ENCODE data around the gene TRAF3. TPM values are rescaled to one million over a fixed set of nuclear protein-coding genes. Genes with fewer than 3 reads are reported as not detected.

TRAF3 gene
- total and polyA plus RNA-seq, 4 donors = 2.1 to 12.0 (median 5.2) TPM

GRCh38 chr14:102870246-102870645 is 93.0 kb downstream of the TRAF3 start:
- no peak overlapping the region for H3K4me3 ChIP-seq (ENCODE audit: low read depth in 1 of 3, low read length in 3 of 3)
- no peak for DNase-seq (ENCODE audit: low spot score)
- H3K9me3 ChIP-seq (ENCODE audit: control insufficient read depth in 4 of 4, low read length in 3 of 4) = no peaks in the 10 kb centered on the region
- H3K9ac ChIP-seq (ENCODE audit: low read depth in 1 of 2, low read length in 2 of 2) = no peak overlapping the region
- no peaks in the 10 kb centered on the region for H3K36me3 ChIP-seq (ENCODE audit: control insufficient read depth in 4 of 4, insufficient read depth in 3 of 4, low read depth in 1 of 4, low read length in 3 of 4)
- H3K27me3 ChIP-seq (ENCODE audit: control insufficient read depth in 4 of 4, insufficient read depth in 4 of 4, low read length in 3 of 4) = no peaks in the 10 kb centered on the region
- H3K27ac ChIP-seq (ENCODE audit: low read depth in 1 of 2, low read length in 2 of 2) = no peak overlapping the region
- WGBS = 97% methylated on average over 21 of the region's 21 CpGs
- peaks cover 15 to 45% (median 37%) of the 10 kb centered on the region in 4 donors for H3K4me1 ChIP-seq (ENCODE audit: control insufficient read depth in 4 of 4, insufficient read depth in 4 of 4, low read length in 3 of 4)
- TF ChIP-seq GABPA (IDR thresholded peaks at IDR 0.05 in 1 of 2, conservative IDR thresholded peaks at IDR 0.05 in 1 of 2) = no peak
- no peak for TF ChIP-seq ATF3 (IDR thresholded peaks at IDR 0.05)
- no peak for TF ChIP-seq NR2F2 (IDR thresholded peaks at IDR 0.05)
- TF ChIP-seq RXRA (IDR thresholded peaks at IDR 0.05) = no peak
- no peak for TF ChIP-seq MAX (IDR thresholded peaks at IDR 0.05)
- TF ChIP-seq RAD21 (IDR thresholded peaks at IDR 0.05) = no peak
- no peak for TF ChIP-seq HNF4G (IDR thresholded peaks at IDR 0.05)
- TF ChIP-seq YY1 (IDR thresholded peaks at IDR 0.05) = no peak
- no peak for TF ChIP-seq CTCF (IDR thresholded peaks at IDR 0.05; ENCODE audit: low read depth, low read length, missing input control)
- no peak for TF ChIP-seq HNF4A (conservative IDR thresholded peaks at IDR 0.05)
- TF ChIP-seq SP1 (IDR thresholded peaks at IDR 0.05) = no peak
- no peak for TF ChIP-seq JUND (IDR thresholded peaks at IDR 0.05)
- no peak for TF ChIP-seq EGR1 (IDR thresholded peaks at IDR 0.05; ENCODE audit: low read depth in 2 of 2)
- no peak for TF ChIP-seq ZBTB33 (IDR thresholded peaks at IDR 0.05)
- TF ChIP-seq TAF1 (conservative IDR thresholded peaks at IDR 0.05) = no peak
- no peak for TF ChIP-seq FOXA1 (IDR thresholded peaks at IDR 0.05)

- DNase-seq (ENCODE audit: low spot score) = no peak
- no peak overlapping the region for H3K4me3 ChIP-seq (ENCODE audit: low read depth in 1 of 3, low read length in 3 of 3)
- peaks cover 15 to 47% (median 37%) of the 10 kb centered on the region in 4 donors for H3K4me1 ChIP-seq (ENCODE audit: control insufficient read depth in 4 of 4, insufficient read depth in 4 of 4, low read length in 3 of 4)
- TF ChIP-seq RXRA (IDR thresholded peaks at IDR 0.05) = no peak
- no peak for TF ChIP-seq FOXA1 (IDR thresholded peaks at IDR 0.05)
- TF ChIP-seq YY1 (IDR thresholded peaks at IDR 0.05) = no peak
- TF ChIP-seq HNF4G (IDR thresholded peaks at IDR 0.05) = no peak
- no peak for TF ChIP-seq ATF3 (IDR thresholded peaks at IDR 0.05)
- TF ChIP-seq SP1 (IDR thresholded peaks at IDR 0.05) = no peak
- no peak for TF ChIP-seq NR2F2 (IDR thresholded peaks at IDR 0.05)
- no peak for TF ChIP-seq ZBTB33 (IDR thresholded peaks at IDR 0.05)
- TF ChIP-seq TAF1 (conservative IDR thresholded peaks at IDR 0.05) = no peak
- no peak for TF ChIP-seq FOXA2 (IDR thresholded peaks at IDR 0.05)
- H3K9ac ChIP-seq (ENCODE audit: low read depth in 1 of 2, low read length in 2 of 2) = peak overlapping the region in 1 of 2 donors; percentile 8
- H3K27ac ChIP-seq (ENCODE audit: low read depth in 1 of 2, low read length in 2 of 2) = peak overlapping the region; percentile 49 to 55
- no peaks in the 10 kb centered on the region for H3K27me3 ChIP-seq (ENCODE audit: control insufficient read depth in 4 of 4, insufficient read depth in 4 of 4, low read length in 3 of 4)
- WGBS = 37% methylated on average over 10 of the region's 10 CpGs
- peaks cover 0 to 4% (median under 1%) of the 10 kb centered on the region in 4 donors for H3K36me3 ChIP-seq (ENCODE audit: control insufficient read depth in 4 of 4, insufficient read depth in 3 of 4, low read depth in 1 of 4, low read length in 3 of 4)
- no peaks in the 10 kb centered on the region for H3K9me3 ChIP-seq (ENCODE audit: control insufficient read depth in 4 of 4, low read length in 3 of 4)
These were observed 94.0 kb downstream of the TRAF3 start for GRCh38 chr14:102870994-102871831.

Data from liver (tissue), 9 donors.